Measurements from ENCODE around the gene ACOX3.

ACOX3 gene

GRCh38 chr4:8321220-8321619 lies 119.3 kb downstream of the ACOX3 start:
- no peak for DNase-seq (ENCODE audit: low spot score)

GRCh38 chr4:8320386-8320750 lies 120.2 kb downstream of the ACOX3 start:
- no peak for DNase-seq (ENCODE audit: low spot score)

GRCh38 chr4:8319731-8320385 lies 120.7 kb downstream of the ACOX3 start:
- DNase-seq (ENCODE audit: low spot score) = no peak

GRCh38 chr4:8319061-8319460 lies 121.5 kb downstream of the ACOX3 start:
- DNase-seq (ENCODE audit: low spot score) = no peak

GRCh38 chr4:8318509-8318908 lies 122.0 kb downstream of the ACOX3 start:
- no peak for DNase-seq (ENCODE audit: low spot score)

GRCh38 chr4:8317474-8317873 lies 123.0 kb downstream of the ACOX3 start:
- no peak for DNase-seq (ENCODE audit: low spot score)

- no peak for DNase-seq (ENCODE audit: low spot score)
These were observed 123.6 kb downstream of the ACOX3 start for GRCh38 chr4:8316911-8317351.
